ENCODE measurements around the gene SLC7A4. TPM values are rescaled to one million over a fixed set of nuclear protein-coding genes. Genes with fewer than 3 reads are reported as not detected.

The SLC7A4 gene
- total RNA-seq, 6 donors from 2014 or later = 1.2 to 5.2 (median 1.5) TPM; not detected in 1

GRCh38 chr22:21000207-21000986, 32.0 kb downstream of the SLC7A4 start:
- Histone ChIP-seq H3K9me3 (no peaks in the 10 kb centered on the region), H3K4me3 (peak overlapping the region; percentile 61 to 85 (median 70)), H3K27me3 (no peaks in the 10 kb centered on the region), H3K36me3 (peaks cover 0 to 47% (median 33%) of the 10 kb centered on the region in 4 donors), H3K4me1 (peaks cover 22 to 39% (median 29%) of the 10 kb centered on the region in 4 donors), H3K27ac (peak overlapping the region; percentile 96 to 99 (median 98))
- 57 to 88% methylated on average over 6 to 15 of the region's 22 CpGs for WGBS, 2 donors
- no peak for ATAC-seq (ENCODE audit: low FRiP score in 2 of 2)
- TF ChIP-seq EP300 (IDR thresholded peaks at IDR 0.05) (no peak), POLR2A (IDR thresholded peaks at IDR 0.05) (no peak), CTCF (IDR thresholded peaks at IDR 0.05) (no peak), POLR2AphosphoS5 (IDR thresholded peaks at IDR 0.05) (no peak)
- no peak for DNase-seq

GRCh38 chr22:20999350-21000206, 32.8 kb downstream of the SLC7A4 start:
- Histone ChIP-seq H3K4me3 (peak overlapping the region in 1 of 4 donors; percentile 85), H3K36me3 (peaks cover 0 to 55% (median 38%) of the 10 kb centered on the region in 4 donors), H3K9me3 (no peaks in the 10 kb centered on the region), H3K4me1 (peaks cover 22 to 39% (median 29%) of the 10 kb centered on the region in 4 donors), H3K27ac (peak overlapping the region in 1 of 4 donors; percentile 96), H3K27me3 (no peaks in the 10 kb centered on the region)
- 96 to 97% methylated on average over 8 to 27 of the region's 27 CpGs for WGBS, 2 donors
- DNase-seq (peak in 1 of 2 donors; percentile 82), ATAC-seq (ENCODE audit: low FRiP score in 2 of 2) (no peak)
- TF ChIP-seq POLR2A (IDR thresholded peaks at IDR 0.05) (no peak), POLR2AphosphoS5 (IDR thresholded peaks at IDR 0.05) (no peak), CTCF (IDR thresholded peaks at IDR 0.05) (no peak), EP300 (IDR thresholded peaks at IDR 0.05) (no peak)

- no peak overlapping the region for H3K4me3 ChIP-seq
- no peaks in the 10 kb centered on the region for H3K9me3 ChIP-seq
- H3K4me1 ChIP-seq = peaks cover 22 to 36% (median 27%) of the 10 kb centered on the region in 4 donors
- peaks cover 0 to 64% (median 47%) of the 10 kb centered on the region in 4 donors for H3K36me3 ChIP-seq
- WGBS, 2 donors = 63 to 81% methylated on average over 4 to 7 of the region's 7 CpGs
- ATAC-seq (ENCODE audit: low FRiP score in 2 of 2) (no peak), DNase-seq (no peak)
- H3K27ac ChIP-seq = no peak overlapping the region
- TF ChIP-seq CTCF (IDR thresholded peaks at IDR 0.05) = no peak
- TF ChIP-seq POLR2A (IDR thresholded peaks at IDR 0.05) = no peak
- no peak for TF ChIP-seq POLR2AphosphoS5 (IDR thresholded peaks at IDR 0.05)
- H3K27me3 ChIP-seq = no peaks in the 10 kb centered on the region
Measured at GRCh38 chr22:20998411-20999336, 33.7 kb downstream of the SLC7A4 start.

GRCh38 chr22:20997536-20998257, 34.7 kb downstream of the SLC7A4 start:
- no peak overlapping the region for H3K4me3 ChIP-seq
- peaks cover 14 to 26% (median 17%) of the 10 kb centered on the region in 4 donors for H3K4me1 ChIP-seq
- ATAC-seq (ENCODE audit: low FRiP score in 2 of 2) (no peak), DNase-seq (no peak)
- H3K36me3 ChIP-seq = peaks cover 0 to 74% (median 54%) of the 10 kb centered on the region in 4 donors
- H3K27me3 ChIP-seq = no peaks in the 10 kb centered on the region
- 84 to 88% methylated on average over 9 to 13 of the region's 13 CpGs for WGBS, 2 donors
- no peak overlapping the region for H3K27ac ChIP-seq
- no peaks in the 10 kb centered on the region for H3K9me3 ChIP-seq
- no peak for TF ChIP-seq CTCF (IDR thresholded peaks at IDR 0.05)
- TF ChIP-seq POLR2AphosphoS5 (IDR thresholded peaks at IDR 0.05) = no peak
- TF ChIP-seq POLR2A (IDR thresholded peaks at IDR 0.05) = no peak
- TF ChIP-seq EP300 (IDR thresholded peaks at IDR 0.05) = no peak

All from upper lobe of left lung (tissue), 6 donors.